Measurements from ENCODE around the gene C4A. TPM values are rescaled to one million over a fixed set of nuclear protein-coding genes. Genes with fewer than 3 reads are reported as not detected.
"Not testable (repeated sequence)": the region's sequence is repeated elsewhere in the genome, so short reads cannot be mapped to it uniquely, and the experiment has no call there.

C4A gene
- total RNA-seq: 100 to 1,000 TPM in 1 of 4 donors, 10 to 100 TPM in 3; 50.4 to 111 (median 81.5) TPM

DNA sequence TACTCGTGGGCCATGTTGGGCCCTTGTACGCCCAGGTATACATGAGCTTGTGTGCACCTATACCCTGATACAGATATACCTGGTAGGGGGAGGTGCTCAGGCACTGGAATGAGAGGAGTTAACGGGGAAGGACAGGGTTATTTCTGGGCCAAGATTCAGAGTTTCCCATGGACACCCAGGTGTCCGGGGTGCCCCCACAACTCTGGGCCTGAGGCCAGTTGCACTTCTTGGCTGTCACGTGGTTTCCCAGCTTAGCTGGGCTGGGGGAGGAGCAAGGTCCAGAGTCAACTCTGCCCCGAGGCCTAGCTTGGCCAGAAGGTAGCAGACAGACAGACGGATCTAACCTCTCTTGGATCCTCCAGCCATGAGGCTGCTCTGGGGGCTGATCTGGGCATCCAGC lies at the start of gene C4A:
Gene C4A (plus strand): TSS at position 314 of the 400 bp plus-strand sequence. CDS start 51 bp downstream, at position 365.
- H3K27me3 ChIP-seq, H3K9me3 ChIP-seq, H3K27ac ChIP-seq, H3K4me3 ChIP-seq: not testable (repeated sequence)
- H3K4me1 ChIP-seq: peaks cover 0 to 20% (median 0%) of the 10 kb centered on the region in 3 donors
- ATAC-seq: peak; percentile 79
- H3K36me3 ChIP-seq: peaks cover 0 to 14% of the 10 kb centered on the region in 2 donors
- WGBS, 2 donors (ENCODE audit: low coverage in 1 of 2): no CpG with 5 or more reads among the region's 7 CpGs

DNA sequence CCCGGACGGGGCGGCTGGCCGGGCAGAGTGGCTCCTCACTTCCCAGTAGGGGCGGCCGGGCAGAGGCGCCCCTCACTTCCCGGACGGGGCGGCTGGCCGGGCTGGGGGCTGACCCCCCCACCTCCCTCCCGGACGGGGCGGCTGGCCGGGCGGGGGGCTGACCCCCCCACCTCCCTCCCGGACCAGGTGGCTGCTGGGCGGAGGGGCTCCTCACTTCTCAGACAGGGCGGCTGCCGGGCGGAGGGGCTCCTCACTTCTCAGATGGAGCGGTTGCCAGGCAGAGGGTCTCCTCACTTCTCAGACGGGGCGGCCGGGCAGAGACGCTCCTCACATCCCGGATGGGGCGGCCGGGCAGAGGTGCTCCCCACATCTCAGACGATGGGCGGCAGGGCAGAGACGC lies 49.7 kb upstream of the C4A start:
- ATAC-seq, H3K36me3 ChIP-seq, H3K9me3 ChIP-seq, H3K4me3 ChIP-seq, H3K4me1 ChIP-seq, H3K27ac ChIP-seq: not testable (repeated sequence)
- no CpG with 5 or more reads among the region's 32 CpGs for WGBS, 2 donors (ENCODE audit: low coverage in 1 of 2)
- peaks cover 23% of the 10 kb centered on the region for H3K27me3 ChIP-seq

DNA sequence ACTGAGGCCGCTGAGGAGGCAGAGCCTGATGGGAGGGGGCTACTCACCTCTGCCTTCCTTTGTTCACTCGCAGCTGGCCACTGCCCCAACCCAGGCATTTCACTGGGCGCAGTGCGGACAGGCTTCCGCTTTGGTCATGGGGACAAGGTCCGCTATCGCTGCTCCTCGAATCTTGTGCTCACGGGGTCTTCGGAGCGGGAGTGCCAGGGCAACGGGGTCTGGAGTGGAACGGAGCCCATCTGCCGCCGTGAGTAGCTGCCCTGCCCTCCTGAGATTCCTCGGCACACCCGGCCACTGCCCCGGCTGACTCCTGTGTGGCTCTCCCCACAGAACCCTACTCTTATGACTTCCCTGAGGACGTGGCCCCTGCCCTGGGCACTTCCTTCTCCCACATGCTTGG lies 48.3 kb upstream of the C4A start:
- Histone ChIP-seq H3K4me1 (no peaks in the 10 kb centered on the region), H3K4me3 (no peak overlapping the region), H3K36me3 (no peaks in the 10 kb centered on the region), H3K9me3 (no peaks in the 10 kb centered on the region), H3K27me3 (peaks cover 18% of the 10 kb centered on the region), H3K27ac (no peak overlapping the region)
- TF ChIP-seq, protein P1, sequence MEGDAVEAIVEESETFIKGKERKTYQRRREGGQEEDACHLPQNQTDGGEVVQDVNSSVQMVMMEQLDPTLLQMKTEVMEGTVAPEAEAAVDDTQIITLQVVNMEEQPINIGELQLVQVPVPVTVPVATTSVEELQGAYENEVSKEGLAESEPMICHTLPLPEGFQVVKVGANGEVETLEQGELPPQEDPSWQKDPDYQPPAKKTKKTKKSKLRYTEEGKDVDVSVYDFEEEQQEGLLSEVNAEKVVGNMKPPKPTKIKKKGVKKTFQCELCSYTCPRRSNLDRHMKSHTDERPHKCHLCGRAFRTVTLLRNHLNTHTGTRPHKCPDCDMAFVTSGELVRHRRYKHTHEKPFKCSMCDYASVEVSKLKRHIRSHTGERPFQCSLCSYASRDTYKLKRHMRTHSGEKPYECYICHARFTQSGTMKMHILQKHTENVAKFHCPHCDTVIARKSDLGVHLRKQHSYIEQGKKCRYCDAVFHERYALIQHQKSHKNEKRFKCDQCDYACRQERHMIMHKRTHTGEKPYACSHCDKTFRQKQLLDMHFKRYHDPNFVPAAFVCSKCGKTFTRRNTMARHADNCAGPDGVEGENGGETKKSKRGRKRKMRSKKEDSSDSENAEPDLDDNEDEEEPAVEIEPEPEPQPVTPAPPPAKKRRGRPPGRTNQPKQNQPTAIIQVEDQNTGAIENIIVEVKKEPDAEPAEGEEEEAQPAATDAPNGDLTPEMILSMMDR (IDR thresholded peaks at IDR 0.05): no peak
- no peak for TF ChIP-seq POLR2A (IDR thresholded peaks at IDR 0.05)
- no peak for TF ChIP-seq EP300 (IDR thresholded peaks at IDR 0.05)
- no peak for TF ChIP-seq POLR2AphosphoS5 (IDR thresholded peaks at IDR 0.05)
- ATAC-seq: no peak
- WGBS, 2 donors (ENCODE audit: low coverage in 1 of 2): 89 to 90% methylated on average over 3 to 13 of the region's 19 CpGs

DNA sequence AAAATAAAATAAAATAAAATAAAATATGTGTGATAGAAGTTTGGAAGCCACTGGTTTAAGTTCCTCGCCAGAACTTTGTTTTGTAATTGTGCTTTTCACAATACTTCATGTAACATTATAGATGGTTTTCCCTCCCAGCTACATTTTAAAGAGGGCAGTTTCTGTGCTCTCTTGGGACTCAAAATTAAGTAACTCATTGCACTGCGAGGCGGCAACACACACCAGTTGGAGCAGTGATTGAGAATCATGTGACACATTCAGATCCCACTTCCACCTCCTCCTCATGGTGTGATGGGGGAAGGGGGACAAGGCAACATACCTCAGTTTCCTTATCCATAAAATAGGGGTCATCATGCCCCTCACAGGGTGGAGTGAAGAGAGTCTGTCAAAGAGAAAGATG lies 46.8 kb upstream of the C4A start:
- no peak for ATAC-seq
- 75 to 76% methylated on average over 3 of the region's 3 CpGs for WGBS, 2 donors (ENCODE audit: low coverage in 1 of 2)
- Histone ChIP-seq H3K27ac (no peak overlapping the region), H3K36me3 (no peaks in the 10 kb centered on the region), H3K9me3 (no peaks in the 10 kb centered on the region), H3K4me3 (no peak overlapping the region), H3K4me1 (no peaks in the 10 kb centered on the region), H3K27me3 (peaks cover 8% of the 10 kb centered on the region)
- no peak for TF ChIP-seq POLR2AphosphoS5 (IDR thresholded peaks at IDR 0.05)

DNA sequence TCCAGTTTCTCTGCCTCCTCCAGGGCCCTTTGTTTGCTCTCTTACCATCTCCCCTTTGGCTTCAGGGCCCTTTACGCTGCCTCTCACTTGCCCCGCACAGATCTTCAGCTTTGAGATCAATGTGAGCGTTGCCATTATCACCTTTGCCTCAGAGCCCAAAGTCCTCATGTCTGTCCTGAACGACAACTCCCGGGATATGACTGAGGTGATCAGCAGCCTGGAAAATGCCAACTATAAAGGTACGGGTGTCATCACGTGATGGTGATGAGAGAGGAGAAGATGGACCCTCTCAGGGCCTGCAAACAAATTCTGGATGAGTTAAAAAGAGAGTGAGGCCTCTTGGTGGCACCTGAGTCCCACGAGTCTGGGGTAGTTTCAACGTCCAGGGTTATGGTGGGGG lies 46.0 kb upstream of the C4A start:
- H3K36me3 ChIP-seq: no peaks in the 10 kb centered on the region
- ATAC-seq: no peak
- WGBS, 2 donors (ENCODE audit: low coverage in 1 of 2): 68 to 80% methylated on average over 5 to 9 of the region's 9 CpGs

DNA sequence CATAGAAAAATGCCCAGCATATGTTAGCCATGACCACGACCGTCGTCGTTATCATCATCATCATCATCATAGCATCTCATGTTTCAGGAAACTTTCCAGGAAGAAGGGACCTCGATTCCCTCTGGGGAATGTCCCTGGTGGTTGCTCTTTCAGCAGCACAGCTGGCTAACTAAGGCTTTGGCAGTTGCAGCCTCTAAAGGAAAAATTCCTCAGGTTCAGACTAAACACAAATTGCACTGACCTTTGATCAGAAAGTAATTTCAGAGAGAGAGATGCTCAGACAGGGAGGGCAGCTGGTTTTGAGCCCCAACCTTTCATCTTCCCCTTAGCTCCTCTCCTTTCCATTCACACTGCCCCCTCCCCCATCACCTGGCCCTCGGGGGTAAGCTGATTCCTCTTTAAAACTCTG lies 41.6 kb upstream of the C4A start:
- WGBS, 2 donors (ENCODE audit: low coverage in 1 of 2): 0 to 19% methylated on average over 1 to 6 of the region's 6 CpGs

More for the DNA sequence above, 46.0 kb upstream of the C4A start:
- Histone ChIP-seq H3K27me3 (peaks cover under 1% of the 10 kb centered on the region), H3K27ac (no peak overlapping the region), H3K4me1 (no peaks in the 10 kb centered on the region), H3K9me3 (no peaks in the 10 kb centered on the region), H3K4me3 (no peak overlapping the region)
- no peak for TF ChIP-seq EP300 (IDR thresholded peaks at IDR 0.05)
- TF ChIP-seq POLR2AphosphoS5 (IDR thresholded peaks at IDR 0.05): no peak
- TF ChIP-seq POLR2A (IDR thresholded peaks at IDR 0.05): no peak
- TF ChIP-seq, protein P1 (IDR thresholded peaks at IDR 0.05): no peak

More for the DNA sequence above, 41.6 kb upstream of the C4A start:
- H3K4me1 ChIP-seq: peaks cover 0 to 7% (median 5%) of the 10 kb centered on the region in 3 donors
- no peaks in the 10 kb centered on the region for H3K9me3 ChIP-seq
- no peak for TF ChIP-seq POLR2A (IDR thresholded peaks at IDR 0.05)
- TF ChIP-seq, protein P1 (IDR thresholded peaks at IDR 0.05): no peak
- TF ChIP-seq POLR2AphosphoS5 (IDR thresholded peaks at IDR 0.05): no peak
- TF ChIP-seq EP300 (IDR thresholded peaks at IDR 0.05): no peak
- ATAC-seq: no peak
- no peaks in the 10 kb centered on the region for H3K36me3 ChIP-seq
- H3K27ac ChIP-seq: no peak overlapping the region
- no peaks in the 10 kb centered on the region for H3K27me3 ChIP-seq
- no peak overlapping the region for H3K4me3 ChIP-seq

Data from gastroesophageal sphincter (tissue), 4 donors.